ENCODE measurements around the gene C19orf44. TPM values are rescaled to one million over a fixed set of nuclear protein-coding genes. Genes with fewer than 3 reads are reported as not detected.
"Not testable (repeated sequence)": the region's sequence is repeated elsewhere in the genome, so short reads cannot be mapped to it uniquely, and the experiment has no call there.

The C19orf44 gene
- 10 to 100 TPM in 1 of 6 donors, 1 to 10 TPM in 5; 4.3 to 26.2 (median 5.7) TPM for total RNA-seq

GRCh38 chr19:16495982-16496612 lies at the start of gene C19orf44, which contains the start of gene CALR3:
C19orf44 (plus strand) TSS chr19:16496394; CDS start chr19:16500793, 4,399 bp downstream.
CALR3 (minus strand) TSS chr19:16496167; CDS start chr19:16496129, 38 bp downstream.
- WGBS, 2 donors: 1% methylated on average over 18 to 45 of the region's 52 CpGs
- peak within 1 kb of the TSS; percentile 66 to 85 (median 80) for H3K4me3 ChIP-seq
- peaks cover 5 to 14% (median 8%) of the 10 kb centered on the region in 4 donors for H3K4me1 ChIP-seq
- DNase-seq: peak; percentile 98 to 99
- peak; percentile 100 for ATAC-seq (ENCODE audit: low FRiP score in 2 of 2)
- H3K27ac ChIP-seq: peak within 1 kb of the TSS; percentile 45 to 77 (median 62)
- no peaks in the 10 kb centered on the region for H3K27me3 ChIP-seq
- TF ChIP-seq EP300 (IDR thresholded peaks at IDR 0.05): no peak
- TF ChIP-seq POLR2A (IDR thresholded peaks at IDR 0.05): peak in 1 of 4 donors; percentile 50
- TF ChIP-seq POLR2AphosphoS5 (IDR thresholded peaks at IDR 0.05): peak; percentile 75 to 85
- TF ChIP-seq CTCF (IDR thresholded peaks at IDR 0.05): peak in 5 of 6 experiments; percentile 12 to 78 (median 55)
- peaks cover 0 to 2% (median 0%) of the 10 kb centered on the region in 4 donors for H3K36me3 ChIP-seq
- no peaks in the 10 kb centered on the region for H3K9me3 ChIP-seq

GRCh38 chr19:16446724-16447368 lies 49.3 kb upstream of the C19orf44 start:
- Histone ChIP-seq H3K27ac (peak overlapping the region; percentile 47 to 73 (median 62)), H3K9me3 (no peaks in the 10 kb centered on the region), H3K4me3 (no peak overlapping the region), H3K27me3 (no peaks in the 10 kb centered on the region), H3K4me1 (peaks cover 41 to 53% (median 45%) of the 10 kb centered on the region in 4 donors), H3K36me3 (no peaks in the 10 kb centered on the region)
- 15 to 20% methylated on average over 8 to 9 of the region's 9 CpGs for WGBS, 2 donors
- DNase-seq (peak in 1 of 2 donors; percentile 94), ATAC-seq (ENCODE audit: low FRiP score in 2 of 2) (peak; percentile 88 to 94)
- TF ChIP-seq POLR2A (IDR thresholded peaks at IDR 0.05) (peak in 1 of 4 donors; percentile 38), EP300 (IDR thresholded peaks at IDR 0.05) (no peak), POLR2AphosphoS5 (IDR thresholded peaks at IDR 0.05) (peak in 1 of 2 donors; percentile 69), CTCF (IDR thresholded peaks at IDR 0.05) (no peak)

DNA sequence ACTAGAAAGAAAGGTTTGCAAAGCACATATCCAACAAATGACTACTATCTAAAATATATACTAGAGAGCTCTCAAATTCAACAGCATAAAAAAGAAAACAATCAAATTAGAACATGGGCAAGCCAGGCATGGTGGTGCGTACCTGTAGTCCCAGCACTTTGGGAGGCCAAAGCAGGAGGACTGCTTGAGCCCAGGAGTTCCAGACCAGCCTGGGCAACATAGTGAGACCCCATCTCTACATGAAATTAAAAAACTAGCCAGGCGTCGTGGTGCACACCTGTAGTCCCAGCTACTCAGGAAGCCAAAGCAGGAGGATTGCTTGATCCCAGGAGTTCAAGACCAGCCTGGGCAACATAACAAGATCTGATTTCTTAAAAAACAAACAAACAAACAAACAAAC lies 47.3 kb upstream of the C19orf44 start:
- H3K27ac ChIP-seq: peak overlapping the region; percentile 3 to 76 (median 60)
- not testable (repeated sequence) for ATAC-seq (ENCODE audit: low FRiP score in 2 of 2); H3K27me3 ChIP-seq; H3K36me3 ChIP-seq; H3K9me3 ChIP-seq; DNase-seq; H3K4me3 ChIP-seq
- 97 to 98% methylated on average over 3 of the region's 3 CpGs for WGBS, 2 donors
- H3K4me1 ChIP-seq: peaks cover 28 to 34% (median 31%) of the 10 kb centered on the region in 4 donors

- Histone ChIP-seq H3K4me1 (peaks cover 26 to 31% (median 29%) of the 10 kb centered on the region in 4 donors), H3K9me3 (no peaks in the 10 kb centered on the region), H3K36me3 (no peaks in the 10 kb centered on the region), H3K27me3 (no peaks in the 10 kb centered on the region), H3K27ac (peak overlapping the region; percentile 3 to 76 (median 60)), H3K4me3 (no peak overlapping the region)
- WGBS, 2 donors: 61 to 70% methylated on average over 6 of the region's 6 CpGs
- peak; percentile 26 to 68 for ATAC-seq (ENCODE audit: low FRiP score in 2 of 2)
- peak in 1 of 2 donors; percentile 37 for TF ChIP-seq POLR2AphosphoS5 (IDR thresholded peaks at IDR 0.05)
- no peak for TF ChIP-seq CTCF (IDR thresholded peaks at IDR 0.05)
- DNase-seq: peak in 1 of 2 donors; percentile 47
Measured at GRCh38 chr19:16449330-16449961, 46.7 kb upstream of the C19orf44 start.

- H3K36me3 ChIP-seq: peaks cover 0 to 6% (median 0%) of the 10 kb centered on the region in 4 donors
- H3K27ac ChIP-seq: no peak overlapping the region
- H3K4me3 ChIP-seq: no peak overlapping the region
- DNase-seq (no peak), ATAC-seq (ENCODE audit: low FRiP score in 2 of 2) (no peak)
- peaks cover 14 to 29% (median 19%) of the 10 kb centered on the region in 4 donors for H3K4me1 ChIP-seq
- no peaks in the 10 kb centered on the region for H3K9me3 ChIP-seq
- 71 to 73% methylated on average over 8 of the region's 8 CpGs for WGBS, 2 donors
- no peaks in the 10 kb centered on the region for H3K27me3 ChIP-seq
- TF ChIP-seq CTCF (IDR thresholded peaks at IDR 0.05): no peak
- TF ChIP-seq POLR2A (IDR thresholded peaks at IDR 0.05): no peak
- TF ChIP-seq EP300 (IDR thresholded peaks at IDR 0.05): no peak
- no peak for TF ChIP-seq POLR2AphosphoS5 (IDR thresholded peaks at IDR 0.05)
Measured at GRCh38 chr19:16452325-16452724, 43.9 kb upstream of the C19orf44 start.
